Spleen (tissue), 7 donors: Measurements from ENCODE around the gene PRDM13.

ENCODE experiments used
- POLR2AphosphoS5 ChIP-seq, 3 donors: sonication (generic); formaldehyde crosslinking; IDR thresholded peaks; one replicate each; pipeline ENCODE4 v1.5.1; 2017; ENCODE audit warnings: antibody characterized with exemption in 3 of 3
- TF ChIP-seq, protein P1 (sequence below), 11 experiments: fragments of 200-600 bp in 7 of 11; fragments of 450-650 bp in 4 of 11; sonication (generic) in 4 of 11; IDR thresholded peaks in 8 of 11; conservative IDR thresholded peaks in 3 of 11; 1 replicate in 7 of 11; 2 replicates in 4 of 11; pipeline versions ENCODE4 v1.4.0 to v1.8.0; 2016 to 2021; ENCODE audit warnings: antibody characterized with exemption in 11 of 11, inconsistent platforms in 4 of 11, mild to moderate bottlenecking in 1 of 11
- donor health status: DM: no; HTN: no; CAD: no; lungs with moderate emphysema.
- donor health status: DM: no; HTN: no; CAD: no.
- donor health status: DM: no; HTN: no; CAD: no.

DNA sequence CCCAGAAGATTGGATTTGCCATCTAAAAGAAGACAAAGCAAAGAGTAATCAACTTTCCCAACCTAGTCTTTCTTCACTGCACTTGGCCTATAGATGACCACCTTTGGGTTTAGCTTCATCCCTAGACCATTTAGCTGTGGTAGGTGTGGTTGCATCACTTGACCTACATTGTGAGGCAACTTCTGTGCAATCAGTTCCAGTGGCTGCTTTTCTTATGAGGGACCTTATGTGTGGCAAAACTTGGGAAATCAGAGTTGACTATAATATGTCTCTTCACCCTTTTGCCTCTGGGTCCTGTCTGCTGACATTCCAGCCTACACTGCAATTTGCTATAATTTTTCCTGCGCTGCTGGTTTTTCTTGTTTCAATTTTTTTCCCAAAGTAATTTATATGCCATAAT, 55.2 kb downstream of the PRDM13 start:
- TF ChIP-seq, protein P1, sequence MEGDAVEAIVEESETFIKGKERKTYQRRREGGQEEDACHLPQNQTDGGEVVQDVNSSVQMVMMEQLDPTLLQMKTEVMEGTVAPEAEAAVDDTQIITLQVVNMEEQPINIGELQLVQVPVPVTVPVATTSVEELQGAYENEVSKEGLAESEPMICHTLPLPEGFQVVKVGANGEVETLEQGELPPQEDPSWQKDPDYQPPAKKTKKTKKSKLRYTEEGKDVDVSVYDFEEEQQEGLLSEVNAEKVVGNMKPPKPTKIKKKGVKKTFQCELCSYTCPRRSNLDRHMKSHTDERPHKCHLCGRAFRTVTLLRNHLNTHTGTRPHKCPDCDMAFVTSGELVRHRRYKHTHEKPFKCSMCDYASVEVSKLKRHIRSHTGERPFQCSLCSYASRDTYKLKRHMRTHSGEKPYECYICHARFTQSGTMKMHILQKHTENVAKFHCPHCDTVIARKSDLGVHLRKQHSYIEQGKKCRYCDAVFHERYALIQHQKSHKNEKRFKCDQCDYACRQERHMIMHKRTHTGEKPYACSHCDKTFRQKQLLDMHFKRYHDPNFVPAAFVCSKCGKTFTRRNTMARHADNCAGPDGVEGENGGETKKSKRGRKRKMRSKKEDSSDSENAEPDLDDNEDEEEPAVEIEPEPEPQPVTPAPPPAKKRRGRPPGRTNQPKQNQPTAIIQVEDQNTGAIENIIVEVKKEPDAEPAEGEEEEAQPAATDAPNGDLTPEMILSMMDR (IDR thresholded peaks at IDR 0.05 in 8 of 11, conservative IDR thresholded peaks at IDR 0.05 in 3 of 11) = no peak
- TF ChIP-seq POLR2AphosphoS5 (IDR thresholded peaks at IDR 0.05) = no peak
